ENCODE data around the gene TTC7B.

TTC7B gene

DNA sequence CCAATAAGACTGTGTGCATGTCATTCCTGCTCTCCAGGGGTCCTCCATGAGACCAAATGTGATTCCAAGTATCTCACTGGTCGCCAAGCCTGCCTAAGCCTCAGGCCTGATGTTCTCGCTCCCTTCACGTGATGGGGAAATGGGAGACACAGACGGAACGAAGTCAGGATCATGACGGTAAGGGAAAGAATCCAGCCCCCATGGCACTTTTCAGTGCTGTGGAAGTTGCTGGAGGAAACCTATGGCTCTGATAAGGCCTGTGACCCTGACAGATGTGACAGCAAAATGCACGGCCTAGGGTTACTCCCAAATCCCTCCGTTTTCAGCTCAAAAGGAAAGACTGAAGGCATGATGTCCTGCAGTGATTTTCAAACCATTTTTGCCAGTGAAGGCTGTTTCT lies 234.5 kb downstream of the TTC7B start:
- DNase-seq (ENCODE audit: low read depth in 2 of 2) = no peak
- TF ChIP-seq, protein P1, sequence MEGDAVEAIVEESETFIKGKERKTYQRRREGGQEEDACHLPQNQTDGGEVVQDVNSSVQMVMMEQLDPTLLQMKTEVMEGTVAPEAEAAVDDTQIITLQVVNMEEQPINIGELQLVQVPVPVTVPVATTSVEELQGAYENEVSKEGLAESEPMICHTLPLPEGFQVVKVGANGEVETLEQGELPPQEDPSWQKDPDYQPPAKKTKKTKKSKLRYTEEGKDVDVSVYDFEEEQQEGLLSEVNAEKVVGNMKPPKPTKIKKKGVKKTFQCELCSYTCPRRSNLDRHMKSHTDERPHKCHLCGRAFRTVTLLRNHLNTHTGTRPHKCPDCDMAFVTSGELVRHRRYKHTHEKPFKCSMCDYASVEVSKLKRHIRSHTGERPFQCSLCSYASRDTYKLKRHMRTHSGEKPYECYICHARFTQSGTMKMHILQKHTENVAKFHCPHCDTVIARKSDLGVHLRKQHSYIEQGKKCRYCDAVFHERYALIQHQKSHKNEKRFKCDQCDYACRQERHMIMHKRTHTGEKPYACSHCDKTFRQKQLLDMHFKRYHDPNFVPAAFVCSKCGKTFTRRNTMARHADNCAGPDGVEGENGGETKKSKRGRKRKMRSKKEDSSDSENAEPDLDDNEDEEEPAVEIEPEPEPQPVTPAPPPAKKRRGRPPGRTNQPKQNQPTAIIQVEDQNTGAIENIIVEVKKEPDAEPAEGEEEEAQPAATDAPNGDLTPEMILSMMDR (IDR thresholded peaks at IDR 0.05; ENCODE audit: low read depth, low read length) = no peak
- H3K4me3 ChIP-seq (replicated peaks in 1 of 2; ENCODE audit: low read depth in 2 of 2, low read length in 2 of 2) = no peak overlapping the region

- no peak for DNase-seq (ENCODE audit: low read depth in 2 of 2)
- H3K4me3 ChIP-seq (replicated peaks in 1 of 2; ENCODE audit: low read depth in 2 of 2, low read length in 2 of 2) = no peak overlapping the region
- TF ChIP-seq, protein P1 (IDR thresholded peaks at IDR 0.05; ENCODE audit: low read depth, low read length) = no peak
Observed at GRCh38 chr14:90580377-90581335, 235.6 kb downstream of the TTC7B start.

- TF ChIP-seq, protein P1 (IDR thresholded peaks at IDR 0.05; ENCODE audit: low read depth, low read length) = no peak
- H3K4me3 ChIP-seq (replicated peaks in 1 of 2; ENCODE audit: low read depth in 2 of 2, low read length in 2 of 2) = no peak overlapping the region
- no peak for DNase-seq (ENCODE audit: low read depth in 2 of 2)
Observed at GRCh38 chr14:90579816-90580215, 236.4 kb downstream of the TTC7B start.

GRCh38 chr14:90579088-90579487 lies 237.1 kb downstream of the TTC7B start:
- no peak for DNase-seq (ENCODE audit: low read depth in 2 of 2)
- no peak overlapping the region for H3K4me3 ChIP-seq (replicated peaks in 1 of 2; ENCODE audit: low read depth in 2 of 2, low read length in 2 of 2)
- TF ChIP-seq, protein P1 (IDR thresholded peaks at IDR 0.05; ENCODE audit: low read depth, low read length) = no peak

DNA sequence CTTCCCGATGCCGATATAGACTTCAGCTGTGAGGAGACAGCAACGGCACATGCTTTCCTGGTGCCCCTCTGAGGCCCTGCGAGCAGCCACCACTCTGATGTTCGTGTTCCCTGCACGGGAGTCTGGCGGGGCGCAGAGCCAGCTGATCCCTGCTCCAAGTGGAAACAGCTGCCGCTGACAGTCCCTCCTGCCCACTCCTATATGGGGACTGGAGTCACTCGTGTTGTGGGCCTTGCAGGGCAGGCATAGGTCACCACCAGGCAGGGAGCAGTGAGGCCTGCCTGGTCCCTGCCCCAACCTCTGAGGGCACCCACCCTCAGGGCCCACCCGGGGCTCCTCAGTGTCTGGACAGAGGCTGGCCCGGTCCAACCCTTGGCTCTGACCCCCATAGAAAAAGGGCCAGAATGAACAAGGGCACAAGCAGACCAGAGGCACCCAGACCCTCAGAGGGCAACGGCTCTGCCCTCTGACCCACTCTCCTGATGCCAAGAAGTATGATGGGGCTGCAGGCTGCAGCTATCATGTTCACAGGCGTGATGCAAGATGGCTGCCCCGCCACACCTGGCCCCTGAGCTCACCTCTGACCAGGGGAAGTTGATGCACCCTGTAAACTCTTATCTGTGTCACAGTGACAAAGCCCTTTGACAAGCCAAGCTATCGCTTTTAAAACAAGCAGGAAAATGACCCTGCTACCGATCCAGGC lies 237.8 kb downstream of the TTC7B start:
- H3K4me3 ChIP-seq (replicated peaks in 1 of 2; ENCODE audit: low read depth in 2 of 2, low read length in 2 of 2) = no peak overlapping the region
- no peak for DNase-seq (ENCODE audit: low read depth in 2 of 2)
- TF ChIP-seq, protein P1 (IDR thresholded peaks at IDR 0.05; ENCODE audit: low read depth, low read length) = no peak

DNA sequence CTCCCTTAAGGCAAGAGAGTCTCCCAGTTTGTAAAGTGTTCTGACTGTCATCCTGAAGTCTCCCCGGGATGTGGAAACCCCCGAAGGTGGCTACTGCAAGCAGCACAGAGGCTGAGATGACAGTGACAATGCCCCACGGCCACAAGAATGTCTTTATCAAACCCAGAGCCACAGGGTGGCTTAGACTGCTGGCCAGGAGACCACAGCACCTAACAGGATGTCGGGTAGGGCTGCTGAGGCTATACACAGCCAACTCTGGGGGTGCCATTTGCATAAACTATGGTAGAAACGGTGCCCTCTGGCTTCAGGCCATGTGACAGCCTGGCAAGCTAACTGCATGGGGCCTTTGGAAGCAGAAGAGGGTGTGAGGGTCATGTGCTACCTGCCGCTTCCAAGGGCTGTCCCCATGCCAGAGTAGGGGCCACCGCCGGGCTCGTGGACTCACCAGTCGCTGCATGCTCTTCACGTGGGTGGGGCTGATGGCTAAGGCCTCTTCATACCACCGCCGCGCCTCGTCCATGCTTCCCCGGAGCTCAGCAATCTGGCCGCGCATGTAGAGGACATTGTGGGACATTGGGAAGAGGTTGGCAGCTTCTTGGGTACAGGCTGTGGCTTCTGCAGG lies 238.5 kb downstream of the TTC7B start:
- no peak for DNase-seq (ENCODE audit: low read depth in 2 of 2)
- TF ChIP-seq, protein P1 (IDR thresholded peaks at IDR 0.05; ENCODE audit: low read depth, low read length) = no peak
- no peak overlapping the region for H3K4me3 ChIP-seq (replicated peaks in 1 of 2; ENCODE audit: low read depth in 2 of 2, low read length in 2 of 2)
